Heart left ventricle (tissue), 16 donors: ENCODE measurements around the gene JUND. TPM values are rescaled to one million over a fixed set of nuclear protein-coding genes. Genes with fewer than 3 reads are reported as not detected.

Source experiments
- ATAC-seq, 4 donors: fragments of 200-7000 bp; cut with Tn5 transposase; one replicate each; pipeline ENCODE4 v1.9.1; 2020 to 2022; ENCODE audit warnings: moderate library complexity in 4 of 4, mild to moderate bottlenecking in 3 of 4, moderate number of reproducible peaks in 1 of 4
- DNase-seq, 5 donors: peaks; one replicate each; pipeline ENCODE4 v3.0.0-alpha.2; 2020
- H3K27ac ChIP-seq, 12 donors: fragments of 200-600 bp; sonication (generic) in 4 of 12; one replicate each; pipeline versions ENCODE4 v1.5.0 to v1.8.0; 2016 to 2022; ENCODE audit warnings: mild to moderate bottlenecking in 2 of 12
- H3K27me3 ChIP-seq, 9 donors: fragments of 200-600 bp; sonication (generic) in 2 of 9; one replicate each; pipeline versions ENCODE4 v1.5.1 to v1.8.0; 2016 to 2022; ENCODE audit warnings: mild to moderate bottlenecking in 3 of 9
- H3K36me3 ChIP-seq, 9 donors: fragments of 200-600 bp; sonication (generic) in 2 of 9; one replicate each; pipeline versions ENCODE4 v1.5.0 to v1.8.0; 2018 to 2022; ENCODE audit warnings: mild to moderate bottlenecking in 2 of 9
- H3K4me1 ChIP-seq, 12 donors: fragments of 200-600 bp; sonication (generic) in 4 of 12; one replicate each; pipeline versions ENCODE4 v1.5.0 to v1.8.0; 2016 to 2022; ENCODE audit warnings: mild to moderate bottlenecking in 3 of 12
- H3K4me3 ChIP-seq, 12 donors: fragments of 200-600 bp; sonication (generic) in 4 of 12; one replicate each; pipeline versions ENCODE4 v1.5.0 to v1.8.0; 2017 to 2022; ENCODE audit warnings: mild to moderate bottlenecking in 9 of 12, moderate library complexity in 4 of 12
- H3K9me3 ChIP-seq, 12 donors: fragments of 200-600 bp; sonication (generic) in 4 of 12; one replicate each; pipeline versions ENCODE4 v1.5.0 to v1.8.0; 2016 to 2022; ENCODE audit warnings: mild to moderate bottlenecking in 1 of 12
- POLR2A ChIP-seq, 2 donors: fragments of 450-650 bp; IDR thresholded peaks; one replicate each; pipeline ENCODE4 v1.6.1; 2017; ENCODE audit warnings: antibody characterized with exemption in 2 of 2, mild to moderate bottlenecking in 2 of 2, moderate library complexity in 2 of 2
- WGBS, 4 donors: extraction: QIAGEN DNeasy Blood & Tissue Kit in 2 of 4; methylation state at CpG; one replicate each; pipeline versions ENCODE4 v1.1.5 to v1.1.7; 2013 to 2018; 5-methylcytosine and 5-hydroxymethylcytosine counted together
- intact Hi-C, 10 donors: fragments of 100-400 bp; cut with DNase I; formaldehyde crosslinking; loops; one replicate each; pipeline versions ENCODE4 v1.11.1 to v1.14.2; 2022
- polyA plus RNA-seq, 2 donors: library from polyadenylated mRNA; stranded (reverse); fragments of 200-250 nt; gene quantifications; one replicate each; pipeline ENCODE4 v1.2.3, GENCODE V29; 2013
- total RNA-seq, 9 donors: library from RNA; depleted of rRNA in 2 of 9; stranded (reverse); fragments of >200 nt in 2 of 9; fragmentation: NEBNext Ultra II Directional in 3 of 9; extraction: Animal tissue kit (Norgen Biotek cat#: 25700) in 3 of 9; gene quantifications; one replicate each; pipeline versions ENCODE4 v1.1.0 to v1.2.4, GENCODE V29; 2016 to 2023
- TF ChIP-seq, protein P1 (sequence below), 12 donors: fragments of 200-600 bp; sonication (generic) in 4 of 12; IDR thresholded peaks; one replicate each; pipeline versions ENCODE4 v1.5.0 to v1.8.0; 2018 to 2022; ENCODE audit warnings: antibody characterized with exemption in 12 of 12, mild to moderate bottlenecking in 5 of 12
- donor health status: ischemic (EF 13 %, LVEDD 7.1; RV severe dilation, severe dysfunction).
- donor health status: healthy with polysubstance abuse.
- donor health status: DM: no; HTN: yes; CAD: no.
- donor health status: DM: no; HTN: no; CAD: no.
- donor health status: ischemic (EF 25% LVEDD 6.9; RV normal size, moderate dysfunction).
- donor health status: ischemic (EF 25% LVEDD 5.7; RV mildly dilated, moderate dysfunction).
- donor health status: healthy.
- donor health status: DM: yes; HTN: yes; CAD: no.
- donor health status: ischemic (EF 35%, LVEDD 5.7; RV mildly dilated, moderate dysfunction).
- donor health status: nonischemic (EF 11% LVEDD 7.7; RV severe dilation, severe dysfunction).
- donor health status: DM: yes; HTN: yes; CAD: no.
- donor health status: PGD.
- donor health status: ischemic (EF 29% LVEDD 5.4; RV normal size, mild dysfunction).
- donor health status: nonischemic (EF 23%, LVEDD 6.1; RV moderate dilation, normal function).

Gene JUND
- total and polyA plus RNA-seq, 11 donors: 80.2 to 352 (median 137) TPM

- Histone ChIP-seq H3K4me3 (no peak overlapping the region), H3K4me1 (peaks cover 7 to 52% (median 37%) of the 10 kb centered on the region in 12 donors), H3K9me3 (no peaks in the 10 kb centered on the region), H3K27ac (peak overlapping the region in 4 of 12 donors; percentile 65 to 82 (median 79)), H3K27me3 (no peaks in the 10 kb centered on the region), H3K36me3 (peaks cover 2 to 35% (median 10%) of the 10 kb centered on the region in 9 donors)
- intact Hi-C loops: loop anchor here in 3 of 10 donors (2.0 to 10.0 kb wide), 3 partner anchors 111 to 137 kb away; partner anchors contain the start of genes GDF15 (in 1 of the 3) and LRRC25 (in 1 of the 3)
- WGBS, 4 donors: 90 to 98% (median 95%) methylated on average over 13 of the region's 13 CpGs
- ATAC-seq (no peak), DNase-seq (no peak)
- TF ChIP-seq, protein P1, sequence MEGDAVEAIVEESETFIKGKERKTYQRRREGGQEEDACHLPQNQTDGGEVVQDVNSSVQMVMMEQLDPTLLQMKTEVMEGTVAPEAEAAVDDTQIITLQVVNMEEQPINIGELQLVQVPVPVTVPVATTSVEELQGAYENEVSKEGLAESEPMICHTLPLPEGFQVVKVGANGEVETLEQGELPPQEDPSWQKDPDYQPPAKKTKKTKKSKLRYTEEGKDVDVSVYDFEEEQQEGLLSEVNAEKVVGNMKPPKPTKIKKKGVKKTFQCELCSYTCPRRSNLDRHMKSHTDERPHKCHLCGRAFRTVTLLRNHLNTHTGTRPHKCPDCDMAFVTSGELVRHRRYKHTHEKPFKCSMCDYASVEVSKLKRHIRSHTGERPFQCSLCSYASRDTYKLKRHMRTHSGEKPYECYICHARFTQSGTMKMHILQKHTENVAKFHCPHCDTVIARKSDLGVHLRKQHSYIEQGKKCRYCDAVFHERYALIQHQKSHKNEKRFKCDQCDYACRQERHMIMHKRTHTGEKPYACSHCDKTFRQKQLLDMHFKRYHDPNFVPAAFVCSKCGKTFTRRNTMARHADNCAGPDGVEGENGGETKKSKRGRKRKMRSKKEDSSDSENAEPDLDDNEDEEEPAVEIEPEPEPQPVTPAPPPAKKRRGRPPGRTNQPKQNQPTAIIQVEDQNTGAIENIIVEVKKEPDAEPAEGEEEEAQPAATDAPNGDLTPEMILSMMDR (IDR thresholded peaks at IDR 0.05): no peak
- TF ChIP-seq POLR2A (IDR thresholded peaks at IDR 0.05): no peak
Observed at GRCh38 chr19:18273561-18274218, 7.7 kb downstream of the JUND start.

DNA sequence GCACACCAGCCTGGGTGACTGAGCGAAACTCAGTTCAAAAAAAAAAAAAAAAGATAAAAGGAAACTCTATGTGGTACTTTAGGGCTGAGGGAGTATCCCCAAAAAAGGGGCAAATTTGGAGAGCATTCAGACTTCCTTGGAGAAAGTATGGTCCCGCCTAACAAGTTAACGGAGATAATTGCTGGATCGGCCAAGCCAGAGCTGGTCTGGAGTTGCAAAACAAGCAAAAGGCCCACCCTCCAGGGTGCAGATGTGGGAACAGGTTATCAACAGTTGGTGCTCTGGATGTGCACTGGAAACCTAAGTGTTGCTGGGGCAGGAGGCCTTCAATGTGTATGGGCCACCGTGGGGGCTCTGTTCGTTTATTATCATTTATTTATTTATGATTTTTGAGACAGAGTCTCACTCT is 10.0 kb downstream of the JUND start:
- ATAC-seq (no peak), DNase-seq (no peak)
- Histone ChIP-seq H3K27ac (no peak overlapping the region), H3K36me3 (peaks cover 0 to 35% (median 11%) of the 10 kb centered on the region in 9 donors), H3K4me1 (peaks cover 7 to 29% (median 21%) of the 10 kb centered on the region in 12 donors), H3K27me3 (no peaks in the 10 kb centered on the region), H3K4me3 (no peak overlapping the region), H3K9me3 (no peaks in the 10 kb centered on the region)
- no peak for TF ChIP-seq POLR2A (IDR thresholded peaks at IDR 0.05)
- TF ChIP-seq, protein P1 (IDR thresholded peaks at IDR 0.05): no peak
- WGBS, 4 donors: 59 to 73% (median 67%) methylated on average over 6 of the region's 6 CpGs
- intact Hi-C loops: loop anchor here in 2 of 10 donors (10.0 kb wide), 2 partner anchors 113 to 123 kb away; partner anchors contain the start of genes GDF15 (in 1 of the 2) and LRRC25 (in 1 of the 2)

GRCh38 chr19:18270326-18270725 is 11.1 kb downstream of the JUND start:
- no peak for ATAC-seq
- no peak for TF ChIP-seq POLR2A (IDR thresholded peaks at IDR 0.05)
- TF ChIP-seq, protein P1 (IDR thresholded peaks at IDR 0.05): no peak
- no peaks in the 10 kb centered on the region for H3K27me3 ChIP-seq
- no peak overlapping the region for H3K27ac ChIP-seq
- H3K4me3 ChIP-seq: no peak overlapping the region
- H3K9me3 ChIP-seq: no peaks in the 10 kb centered on the region
- intact Hi-C loops: loop anchor here in 2 of 10 donors (10.0 kb wide), 2 partner anchors 114 to 124 kb away; partner anchors contain the start of genes GDF15 (in 1 of the 2) and LRRC25 (in 1 of the 2)
- DNase-seq: no peak
- peaks cover 3 to 18% (median 12%) of the 10 kb centered on the region in 12 donors for H3K4me1 ChIP-seq
- peaks cover 0 to 39% (median 21%) of the 10 kb centered on the region in 9 donors for H3K36me3 ChIP-seq
- WGBS, 4 donors: 90 to 94% (median 93%) methylated on average over 9 of the region's 9 CpGs

DNA sequence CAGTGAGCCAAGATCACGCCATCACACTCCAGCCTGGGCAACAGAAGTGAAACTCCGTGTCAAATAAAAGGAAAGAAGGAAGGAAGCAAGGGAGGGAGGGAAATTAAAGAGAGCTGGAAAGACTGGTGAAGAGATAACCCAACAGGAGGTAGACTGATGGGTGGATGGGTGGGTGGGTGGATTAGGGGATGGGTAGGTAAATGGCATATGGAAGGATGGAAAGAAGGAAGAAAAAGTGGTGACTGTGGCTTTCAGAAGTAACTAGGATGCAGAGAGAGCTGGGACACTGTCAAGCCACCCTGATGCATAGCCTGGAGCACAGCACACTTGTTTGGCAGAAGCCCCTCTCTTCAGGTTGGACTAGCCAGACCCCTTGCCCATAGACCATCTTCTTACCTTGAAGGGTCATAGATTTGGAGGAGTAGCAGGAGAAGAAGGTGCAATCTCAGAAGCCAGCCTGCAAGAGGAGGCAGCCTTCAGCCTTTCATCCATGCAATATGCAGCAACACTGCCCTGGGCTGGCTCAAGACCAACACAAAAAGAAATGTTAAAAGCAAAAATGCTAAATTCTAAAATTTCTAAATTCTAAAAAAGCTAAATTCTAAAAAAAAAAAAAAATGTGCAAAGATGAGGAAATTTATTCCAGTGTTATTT is 12.2 kb downstream of the JUND start:
- H3K4me1 ChIP-seq: peaks cover 0 to 7% (median 2%) of the 10 kb centered on the region in 12 donors
- no peak for TF ChIP-seq POLR2A (IDR thresholded peaks at IDR 0.05)
- TF ChIP-seq, protein P1 (IDR thresholded peaks at IDR 0.05): no peak
- H3K9me3 ChIP-seq: no peaks in the 10 kb centered on the region
- DNase-seq (no peak), ATAC-seq (no peak)
- H3K27me3 ChIP-seq: no peaks in the 10 kb centered on the region
- intact Hi-C loops: no loop called here
- 72 to 82% (median 79%) methylated on average over 2 of the region's 2 CpGs for WGBS, 4 donors
- no peak overlapping the region for H3K27ac ChIP-seq
- peaks cover 0 to 50% (median 31%) of the 10 kb centered on the region in 9 donors for H3K36me3 ChIP-seq
- no peak overlapping the region for H3K4me3 ChIP-seq
